H9 (cell line): ENCODE data around the gene MCCC2. TPM values are rescaled to one million over a fixed set of nuclear protein-coding genes. Genes with fewer than 3 reads are reported as not detected.

Experiments used
- DNase-seq: peaks from one replicate; pipeline ENCODE4 v3.0.0-alpha.2; 2017
- H2AFZ ChIP-seq: one replicate; pipeline ENCODE4 v1.6.1; 2013; ENCODE audit warnings: mild to moderate bottlenecking, low read length, control low read depth, moderate library complexity
- H2AK5ac ChIP-seq: 2 replicates; pipeline ENCODE4 v1.6.1; 2013; ENCODE audit warnings: low read length, control low read depth, mixed read lengths; ENCODE audit not compliant: insufficient read length
- H2BK120ac ChIP-seq: one replicate; pipeline ENCODE4 v1.6.1; 2013; ENCODE audit warnings: low read depth, mild to moderate bottlenecking, low read length, control low read depth, inconsistent platforms; ENCODE audit not compliant: poor library complexity, severe bottlenecking
- H2BK12ac ChIP-seq: 2 replicates; pipeline ENCODE4 v1.6.1; 2013; ENCODE audit warnings: low read length, control low read depth, mixed read lengths, low read depth; ENCODE audit not compliant: insufficient read length
- H2BK15ac ChIP-seq: 2 replicates; pipeline ENCODE4 v1.6.1; 2013; ENCODE audit warnings: low read depth, low read length, control low read depth
- H2BK20ac ChIP-seq: one replicate; pipeline ENCODE4 v1.6.1; 2013; ENCODE audit warnings: low read depth, mild to moderate bottlenecking, low read length, control low read depth, inconsistent platforms; ENCODE audit not compliant: poor library complexity, severe bottlenecking
- H2BK5ac ChIP-seq: 2 replicates; pipeline ENCODE4 v1.6.1; 2013; ENCODE audit warnings: low read length, control low read depth, mixed read lengths; ENCODE audit not compliant: insufficient read length
- H3K14ac ChIP-seq: 2 replicates; pipeline ENCODE4 v1.6.1; 2013; ENCODE audit warnings: low read length, control low read depth; ENCODE audit not compliant: insufficient read depth
- H3K18ac ChIP-seq: 2 replicates; pipeline ENCODE4 v1.6.1; 2013; ENCODE audit warnings: low read depth, mild to moderate bottlenecking, mixed read lengths, low read length, control low read depth; ENCODE audit not compliant: insufficient read length
- H3K23ac ChIP-seq: 2 replicates; pipeline ENCODE4 v1.6.1; 2013; ENCODE audit warnings: low read length, control low read depth, mixed read lengths, low read depth; ENCODE audit not compliant: insufficient read length
- H3K23me2 ChIP-seq: 2 replicates; pipeline ENCODE4 v1.6.1; 2013; ENCODE audit warnings: low read depth, mild to moderate bottlenecking, mixed read lengths, low read length, control low read depth; ENCODE audit not compliant: insufficient read length, poor library complexity, severe bottlenecking
- H3K27ac ChIP-seq: 2 replicates; pipeline ENCODE4 v1.5.1; 2013; ENCODE audit warnings: low read length, control low read depth, mixed read lengths, low read depth; ENCODE audit not compliant: insufficient read length
- H3K27me3 ChIP-seq: 2 replicates; pipeline ENCODE4 v1.6.1; 2013; ENCODE audit warnings: low read length, control low read depth, inconsistent platforms; ENCODE audit not compliant: insufficient read depth
- H3K4ac ChIP-seq: 2 replicates; pipeline ENCODE4 v1.6.1; 2013; ENCODE audit warnings: low read depth, mild to moderate bottlenecking, control low read depth, inconsistent platforms, low read length, moderate library complexity
- H3K4me1 ChIP-seq: 2 replicates; pipeline ENCODE4 v1.6.1; 2013; ENCODE audit warnings: low read length, control low read depth, inconsistent platforms; ENCODE audit not compliant: insufficient read depth
- H3K4me2 ChIP-seq: 2 replicates; pipeline ENCODE4 v1.6.1; 2013; ENCODE audit warnings: low read length, control low read depth, mixed read lengths; ENCODE audit not compliant: insufficient read length, insufficient read depth
- H3K56ac ChIP-seq: 2 replicates; pipeline ENCODE4 v1.6.1; 2013; ENCODE audit warnings: low read depth, mild to moderate bottlenecking, mixed read lengths, low read length, control low read depth; ENCODE audit not compliant: insufficient read length
- H3K79me1 ChIP-seq: 2 replicates; pipeline ENCODE4 v1.6.1; 2013; ENCODE audit warnings: low read depth, mild to moderate bottlenecking, moderate library complexity, low read length, control low read depth, inconsistent platforms; ENCODE audit not compliant: insufficient read depth, poor library complexity, severe bottlenecking
- H3K79me2 ChIP-seq: 2 replicates; pipeline ENCODE4 v1.6.1; 2013; ENCODE audit warnings: low read length, control low read depth, inconsistent platforms; ENCODE audit not compliant: insufficient read depth
- H3K9ac ChIP-seq: 2 replicates; pipeline ENCODE4 v1.6.1; 2013; ENCODE audit warnings: low read length, control low read depth, mixed read lengths; ENCODE audit not compliant: insufficient read length; ENCODE audit errors: extremely low read depth
- H3K9me3 ChIP-seq: one replicate; pipeline ENCODE4 v1.6.1; 2013; ENCODE audit warnings: low read depth, low read length, inconsistent platforms; ENCODE audit not compliant: control insufficient read depth
- H3T11ph ChIP-seq: one replicate; pipeline ENCODE4 v1.6.1; 2013; ENCODE audit warnings: mild to moderate bottlenecking, low read length, control low read depth, inconsistent platforms
- H4K20me1 ChIP-seq: one replicate; pipeline ENCODE4 v1.6.1; 2013; ENCODE audit not compliant: control insufficient read depth, insufficient read length, insufficient read depth
- H4K5ac ChIP-seq: 2 replicates; pipeline ENCODE4 v1.6.1; 2013; ENCODE audit warnings: low read depth, mild to moderate bottlenecking, mixed read lengths, low read length, control low read depth; ENCODE audit not compliant: insufficient read length
- H4K8ac ChIP-seq: replicated peaks from 2 replicates; pipeline ENCODE4 v1.6.1; 2013; ENCODE audit warnings: low read length, control low read depth, mixed read lengths, low read depth; ENCODE audit not compliant: insufficient read length
- H4K91ac ChIP-seq: 2 replicates; pipeline ENCODE4 v1.6.1; 2013; ENCODE audit warnings: low read depth, mild to moderate bottlenecking, moderate library complexity, mixed read lengths, low read length, control low read depth; ENCODE audit not compliant: insufficient read length
- H3K27ac Mint-ChIP-seq, 3 experiments: 2 replicates in 2 of 3; 3 replicates in 1 of 3; pipeline ENCODE4 v1.8.0; 2020 to 2021; ENCODE audit warnings: mixed read lengths in 3 of 3, mild to moderate bottlenecking in 1 of 3, moderate library complexity in 1 of 3
- H3K27me3 Mint-ChIP-seq: 2 replicates; pipeline ENCODE4 v1.8.0; 2021; ENCODE audit warnings: low read depth, mild to moderate bottlenecking, moderate library complexity, mixed read lengths
- H3K36me3 Mint-ChIP-seq, 3 experiments: 2 replicates in 2 of 3; 3 replicates in 1 of 3; pipeline ENCODE4 v1.8.0; 2020 to 2021; ENCODE audit warnings: low read depth in 3 of 3, mixed read lengths in 3 of 3; ENCODE audit not compliant: insufficient read depth in 1 of 3
- H3K4me1 Mint-ChIP-seq, 2 experiments: 2 replicates each; pipeline ENCODE4 v1.8.0; 2020; ENCODE audit warnings: mixed read lengths in 2 of 2
- H3K4me3 Mint-ChIP-seq, 2 experiments: 2 replicates in 1 of 2; 3 replicates in 1 of 2; pipeline ENCODE4 v1.8.0; 2020 to 2021; ENCODE audit warnings: mild to moderate bottlenecking in 2 of 2, mixed read lengths in 2 of 2, moderate library complexity in 1 of 2
- H3K9me3 Mint-ChIP-seq, 2 experiments: 2 replicates in 1 of 2; 3 replicates in 1 of 2; pipeline ENCODE4 v1.8.0; 2020; ENCODE audit warnings: mild to moderate bottlenecking in 2 of 2, mixed read lengths in 2 of 2, moderate library complexity in 1 of 2
- CTCF ChIP-seq: fragments of 200-600 bp; sonication (generic); conservative IDR thresholded peaks from 3 replicates; pipeline ENCODE4 v1.8.0; 2021; ENCODE audit warnings: antibody characterized with exemption, mild to moderate bottlenecking
- WGBS: extraction: QIAGEN DNeasy Blood & Tissue Kit; methylation state at CpG from one replicate; pipeline ENCODE4 v1.1.7; 2013; ENCODE audit warnings: missing lambda C conversion rate, low lambda C conversion rate, mixed read lengths; ENCODE audit not compliant: insufficient read length; ENCODE audit errors: extremely low coverage; 5-methylcytosine and 5-hydroxymethylcytosine counted together
- total RNA-seq: library from RNA; stranded (reverse); gene quantifications from 2 replicates; pipeline ENCODE4 v1.2.1, GENCODE V29; 2021

Gene MCCC2
- total RNA-seq, 1 experiment from 2014 or later: 62.7 TPM

- no peak overlapping the region for H3T11ph ChIP-seq
- Mint-ChIP-seq H3K36me3 (peaks cover 21 to 51% (median 35%) of the 10 kb centered on the region in 3 experiments; a peak in 6 of 7 replicates), H3K9me3 (no peaks in the 10 kb centered on the region), H3K27me3 (no peaks in the 10 kb centered on the region), H3K4me3 (no peak overlapping the region), H3K4me1 (no peaks in the 10 kb centered on the region), H3K27ac (no peak overlapping the region)
- H4K20me1 ChIP-seq: no peaks in the 10 kb centered on the region
- no peak overlapping the region for H2BK5ac ChIP-seq
- no peak overlapping the region for H3K4ac ChIP-seq
- no peak for DNase-seq
- no peak overlapping the region for H3K18ac ChIP-seq
- no peaks in the 10 kb centered on the region for H3K4me1 ChIP-seq
- H3K27ac ChIP-seq: no peak overlapping the region
- peaks cover under 1% of the 10 kb centered on the region for H3K79me1 ChIP-seq
- no peak overlapping the region for H3K56ac ChIP-seq
- TF ChIP-seq CTCF: no peak
- H3K79me2 ChIP-seq: 0 out of 2 replicates have a peak, but pooled peaks cover 1% of the 10 kb centered on the region
- no peak overlapping the region for H2BK120ac ChIP-seq
- no peak overlapping the region for H2AFZ ChIP-seq
- no peak overlapping the region for H3K4me2 ChIP-seq
- no peak overlapping the region for H3K23ac ChIP-seq
- no peak overlapping the region for H4K5ac ChIP-seq
- H2BK12ac ChIP-seq: no peak overlapping the region
- H3K27me3 ChIP-seq: no peaks in the 10 kb centered on the region
- H2BK20ac ChIP-seq: no peak overlapping the region
- no peak overlapping the region for H2BK15ac ChIP-seq
- no peak overlapping the region for H4K8ac ChIP-seq
- no peak overlapping the region for H3K9ac ChIP-seq
- H4K91ac ChIP-seq: no peak overlapping the region
- no peaks in the 10 kb centered on the region for H3K23me2 ChIP-seq
- H3K14ac ChIP-seq: no peak overlapping the region
- no peak overlapping the region for H2AK5ac ChIP-seq
- H3K9me3 ChIP-seq: no peaks in the 10 kb centered on the region
- no CpG with 5 or more reads among the region's 2 CpGs for WGBS
These were observed 34.6 kb downstream of the MCCC2 start for GRCh38 chr5:71621741-71622140.
